T-helper 2 cell treated with Interferon-gamma antibody and Interleukin-4, amounts not matched to agents 5 μg/mL and 100 μg/mL, for 36 hours (primary cell): ENCODE measurements around the gene TENT5C.
A peak's percentile ranks its signal among the peaks of the same experiment; 100 is the strongest.
"Not testable (repeated sequence)": the region's sequence is repeated elsewhere in the genome, so short reads cannot be mapped to it uniquely, and the experiment has no call there.

Experiments used
- DNase-seq: peaks from one replicate; pipeline ENCODE4 v3.0.0; 2021; ENCODE audit warnings: low spot score
- H3K27ac Mint-ChIP-seq: one replicate; pipeline ENCODE4 v1.8.0; 2021; ENCODE audit warnings: mild to moderate bottlenecking, mixed read lengths
- H3K27me3 Mint-ChIP-seq: one replicate; pipeline ENCODE4 v1.8.0; 2021; ENCODE audit warnings: low read depth, mixed read lengths
- H3K36me3 Mint-ChIP-seq: one replicate; pipeline ENCODE4 v1.8.0; 2021; ENCODE audit warnings: low read depth, mixed read lengths
- H3K4me1 Mint-ChIP-seq: one replicate; pipeline ENCODE4 v1.8.0; 2021; ENCODE audit warnings: low read depth, mixed read lengths
- H3K4me3 Mint-ChIP-seq: one replicate; pipeline ENCODE4 v1.8.0; 2022; ENCODE audit warnings: mild to moderate bottlenecking, moderate library complexity, mixed read lengths
- H3K9me3 Mint-ChIP-seq: one replicate; pipeline ENCODE4 v1.8.0; 2021; ENCODE audit warnings: mixed read lengths

Gene TENT5C

DNA sequence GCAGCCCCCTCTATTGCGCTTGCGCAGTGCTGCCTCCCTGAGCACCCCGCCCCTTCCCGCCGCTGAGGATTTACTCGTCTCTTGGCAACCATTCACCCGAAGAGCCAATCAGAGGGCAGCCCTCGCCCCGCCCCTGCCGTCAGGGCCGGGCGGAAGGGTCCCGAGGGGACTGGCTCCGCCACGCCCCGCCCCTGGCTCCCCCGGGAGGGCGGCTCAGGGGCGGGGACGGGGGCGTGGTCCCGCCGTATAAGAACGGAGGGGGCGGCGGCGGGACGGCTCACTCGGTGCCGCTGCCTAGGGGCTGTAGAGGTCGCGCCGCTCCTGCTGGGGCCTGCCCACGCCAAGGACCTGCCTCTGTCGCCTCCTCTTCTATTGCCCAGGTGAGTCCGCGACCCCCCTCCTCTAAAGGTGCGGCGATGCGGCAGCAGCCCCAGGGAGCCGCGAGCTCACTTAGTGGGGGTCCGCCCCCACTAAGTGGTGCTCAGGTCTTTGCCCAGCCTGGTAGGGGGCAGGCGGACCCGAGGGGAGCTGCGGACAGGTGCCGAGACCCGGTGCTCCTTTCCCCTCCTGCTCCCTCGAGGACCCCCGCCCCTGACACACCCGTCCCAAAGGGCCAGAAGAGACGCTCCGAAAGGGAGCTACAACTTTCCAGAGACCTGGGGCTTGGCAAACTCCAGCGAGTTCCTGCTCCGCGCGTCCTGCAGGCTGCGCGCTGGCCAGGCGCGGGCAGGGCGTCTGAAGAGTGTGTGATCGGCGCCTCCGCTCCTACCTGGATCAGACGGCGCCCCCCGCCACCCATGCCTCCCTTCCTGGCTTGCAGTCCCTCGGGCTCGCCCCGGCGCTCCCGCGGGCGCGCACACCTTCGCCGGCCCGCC is at the start of gene TENT5C:
TSS of gene TENT5C (plus strand) at position 275 of the 875 bp plus-strand sequence. CDS start 16,821 bp downstream, outside the sequence.
- Mint-ChIP-seq H3K9me3 (no peaks in the 10 kb centered on the region), H3K27me3 (peaks cover 36% of the 10 kb centered on the region), H3K36me3 (peaks cover 23% of the 10 kb centered on the region), H3K27ac (peak within 1 kb of the TSS; percentile 92), H3K4me3 (peak within 1 kb of the TSS; percentile 98), H3K4me1 (peaks cover 40% of the 10 kb centered on the region)
- peak; percentile 97 for DNase-seq

- no peak overlapping the region for H3K27ac Mint-ChIP-seq
- peaks cover 3% of the 10 kb centered on the region for H3K4me1 Mint-ChIP-seq
- H3K4me3 Mint-ChIP-seq, result no peak overlapping the region
- peaks cover 6% of the 10 kb centered on the region for H3K9me3 Mint-ChIP-seq
- peaks cover 25% of the 10 kb centered on the region for H3K27me3 Mint-ChIP-seq
- DNase-seq, result no peak
- no peaks in the 10 kb centered on the region for H3K36me3 Mint-ChIP-seq
Observed at GRCh38 chr1:117556341-117556740, 49.5 kb upstream of the TENT5C start.

DNA sequence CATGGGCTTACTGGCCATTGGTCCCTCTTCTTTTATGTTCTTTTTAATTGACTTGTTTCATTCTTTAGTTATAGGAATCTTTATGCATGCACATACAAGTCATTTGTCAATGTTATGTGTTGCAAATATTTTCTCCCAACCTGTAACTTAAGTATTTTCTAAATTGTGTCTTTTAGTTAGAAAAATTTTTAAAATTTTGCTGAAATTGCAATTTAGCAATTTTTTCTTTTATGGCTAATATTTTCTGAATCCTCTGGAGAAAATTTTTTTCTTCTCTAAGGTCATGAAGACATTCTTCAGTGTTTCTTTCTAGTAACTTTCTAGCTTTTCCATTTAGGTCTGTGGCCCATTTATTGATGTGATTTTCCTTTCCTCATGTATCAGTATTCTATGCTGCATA is 48.9 kb upstream of the TENT5C start:
- H3K27ac Mint-ChIP-seq, result no peak overlapping the region
- peaks cover 3% of the 10 kb centered on the region for H3K4me1 Mint-ChIP-seq
- peaks cover 6% of the 10 kb centered on the region for H3K9me3 Mint-ChIP-seq
- no peaks in the 10 kb centered on the region for H3K36me3 Mint-ChIP-seq
- no peak overlapping the region for H3K4me3 Mint-ChIP-seq
- DNase-seq, result no peak
- peaks cover 25% of the 10 kb centered on the region for H3K27me3 Mint-ChIP-seq

- not testable (repeated sequence) for H3K36me3 Mint-ChIP-seq, DNase-seq, H3K9me3 Mint-ChIP-seq, H3K27ac Mint-ChIP-seq, H3K4me3 Mint-ChIP-seq, H3K4me1 Mint-ChIP-seq
- H3K27me3 Mint-ChIP-seq, result peaks cover 24% of the 10 kb centered on the region
Observed at GRCh38 chr1:117558451-117558850, 47.4 kb upstream of the TENT5C start.

- Mint-ChIP-seq H3K27me3 (peaks cover 25% of the 10 kb centered on the region), H3K27ac (no peak overlapping the region), H3K36me3 (no peaks in the 10 kb centered on the region), H3K4me1 (peaks cover 4% of the 10 kb centered on the region), H3K4me3 (no peak overlapping the region), H3K9me3 (peaks cover 6% of the 10 kb centered on the region)
- DNase-seq, result no peak
Observed at GRCh38 chr1:117559139-117559538, 46.7 kb upstream of the TENT5C start.

DNA sequence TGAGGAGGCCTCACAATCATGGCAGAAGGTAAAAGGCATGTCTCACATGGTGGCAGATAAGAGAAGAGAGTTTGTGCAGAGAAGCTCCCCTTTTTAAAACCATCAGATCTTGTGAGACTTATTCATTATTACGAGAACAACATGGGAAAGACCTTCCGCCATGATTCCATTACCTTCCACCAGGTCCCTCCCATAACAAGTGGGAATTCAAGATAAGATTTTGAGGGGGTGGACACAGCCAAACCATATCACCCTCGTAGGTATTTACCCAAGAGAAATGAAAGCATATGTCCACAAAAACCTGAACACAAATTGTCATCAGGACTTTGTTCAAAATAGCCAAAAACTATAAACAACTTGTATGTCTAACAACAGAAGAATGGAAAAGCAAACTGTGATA is 45.9 kb upstream of the TENT5C start:
- DNase-seq, result no peak
- Mint-ChIP-seq H3K4me3 (no peak overlapping the region), H3K27me3 (peaks cover 22% of the 10 kb centered on the region), H3K27ac (no peak overlapping the region), H3K36me3 (no peaks in the 10 kb centered on the region), H3K4me1 (peaks cover 4% of the 10 kb centered on the region), H3K9me3 (peaks cover 6% of the 10 kb centered on the region)

GRCh38 chr1:117561071-117561470 is 44.8 kb upstream of the TENT5C start:
- Mint-ChIP-seq H3K27me3 (peaks cover 11% of the 10 kb centered on the region), H3K4me1 (peaks cover 4% of the 10 kb centered on the region), H3K27ac (no peak overlapping the region), H3K36me3 (no peaks in the 10 kb centered on the region), H3K9me3 (peaks cover 6% of the 10 kb centered on the region), H3K4me3 (no peak overlapping the region)
- no peak for DNase-seq

- H3K27me3 Mint-ChIP-seq, result peaks cover 11% of the 10 kb centered on the region
- H3K4me1 Mint-ChIP-seq, result peaks cover 4% of the 10 kb centered on the region
- no peak overlapping the region for H3K27ac Mint-ChIP-seq
Observed at GRCh38 chr1:117561551-117561950, 44.3 kb upstream of the TENT5C start.

GRCh38 chr1:117562581-117563491 is 43.0 kb upstream of the TENT5C start:
- no peak for DNase-seq
- Mint-ChIP-seq H3K27ac (no peak overlapping the region), H3K27me3 (peaks cover 4% of the 10 kb centered on the region), H3K36me3 (no peaks in the 10 kb centered on the region), H3K4me1 (peaks cover 1% of the 10 kb centered on the region), H3K4me3 (no peak overlapping the region), H3K9me3 (peaks cover 6% of the 10 kb centered on the region)

More at GRCh38 chr1:117561551-117561950, 44.3 kb upstream of the TENT5C start:
- H3K9me3 Mint-ChIP-seq, result peaks cover 6% of the 10 kb centered on the region
- H3K36me3 Mint-ChIP-seq, result no peaks in the 10 kb centered on the region
- no peak for DNase-seq
- H3K4me3 Mint-ChIP-seq, result no peak overlapping the region

- no peaks in the 10 kb centered on the region for H3K36me3 Mint-ChIP-seq
- peaks cover 4% of the 10 kb centered on the region for H3K27me3 Mint-ChIP-seq
- no peak for DNase-seq
- H3K9me3 Mint-ChIP-seq, result peaks cover 6% of the 10 kb centered on the region
- no peak overlapping the region for H3K27ac Mint-ChIP-seq
- no peak overlapping the region for H3K4me3 Mint-ChIP-seq
- H3K4me1 Mint-ChIP-seq, result peaks cover 1% of the 10 kb centered on the region
Observed at GRCh38 chr1:117563492-117563875, 42.4 kb upstream of the TENT5C start.

- no peaks in the 10 kb centered on the region for H3K36me3 Mint-ChIP-seq
- no peak for DNase-seq
- H3K27ac Mint-ChIP-seq, result no peak overlapping the region
- H3K4me1 Mint-ChIP-seq, result peaks cover 1% of the 10 kb centered on the region
- H3K27me3 Mint-ChIP-seq, result peaks cover 4% of the 10 kb centered on the region
- H3K9me3 Mint-ChIP-seq, result peaks cover under 1% of the 10 kb centered on the region
- no peak overlapping the region for H3K4me3 Mint-ChIP-seq
Observed at GRCh38 chr1:117564227-117565075, 41.4 kb upstream of the TENT5C start.

- Mint-ChIP-seq H3K36me3 (no peaks in the 10 kb centered on the region), H3K4me3 (no peak overlapping the region), H3K27ac (no peak overlapping the region), H3K4me1 (peaks cover 1% of the 10 kb centered on the region), H3K27me3 (peaks cover 4% of the 10 kb centered on the region), H3K9me3 (no peaks in the 10 kb centered on the region)
- DNase-seq, result no peak
Observed at GRCh38 chr1:117565076-117565556, 40.7 kb upstream of the TENT5C start.

GRCh38 chr1:117565745-117566455 is 39.9 kb upstream of the TENT5C start:
- DNase-seq, result no peak
- Mint-ChIP-seq H3K4me1 (peaks cover 1% of the 10 kb centered on the region), H3K9me3 (no peaks in the 10 kb centered on the region), H3K4me3 (no peak overlapping the region), H3K27ac (no peak overlapping the region), H3K27me3 (peaks cover 4% of the 10 kb centered on the region), H3K36me3 (no peaks in the 10 kb centered on the region)
